ENCODE measurements around the gene TCF7L1. TPM values are rescaled to one million over a fixed set of nuclear protein-coding genes. Genes with fewer than 3 reads are reported as not detected.

The TCF7L1 gene
- total and polyA plus RNA-seq, 4 donors = 12.3 to 21.5 (median 13.8) TPM

DNA sequence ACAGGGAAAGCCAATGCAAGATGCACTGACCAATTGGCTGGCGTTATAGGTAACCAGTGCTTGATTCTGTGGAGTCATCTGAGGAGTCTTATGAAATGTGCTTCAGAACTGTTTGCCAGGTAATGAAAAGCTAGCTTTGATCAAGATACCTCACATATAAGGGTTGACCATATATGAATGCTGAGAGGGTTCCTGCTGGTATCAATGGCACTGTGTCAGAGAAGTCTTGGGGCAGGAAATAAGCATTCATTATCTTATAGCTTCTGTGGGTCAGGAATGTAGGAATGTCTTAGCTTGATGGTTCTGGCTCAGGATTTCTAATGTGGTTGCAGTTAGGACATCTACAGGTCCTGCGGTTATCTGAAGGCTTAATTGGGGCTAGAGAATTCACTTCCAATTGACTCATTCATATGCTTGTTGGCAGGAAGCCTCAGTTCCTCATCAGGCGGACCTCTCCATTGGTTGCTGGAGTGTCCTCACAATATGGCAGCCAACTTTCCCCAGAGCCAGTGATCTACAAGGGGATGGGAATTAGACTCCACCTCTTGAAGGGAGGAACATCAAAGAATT, 22.1 kb upstream of the TCF7L1 start:
- Histone ChIP-seq H3K36me3 (ENCODE audit: control insufficient read depth in 4 of 4, insufficient read depth in 4 of 4, low read length in 4 of 4) (no peaks in the 10 kb centered on the region), H3K4me3 (no peak overlapping the region), H3K27ac (ENCODE audit: low read depth in 1 of 2, low read length in 1 of 2) (no peak overlapping the region), H3K9me3 (ENCODE audit: control insufficient read depth in 4 of 4, insufficient read depth in 3 of 4, low read length in 3 of 4) (no peaks in the 10 kb centered on the region), H3K27me3 (ENCODE audit: control insufficient read depth in 3 of 3, insufficient read depth in 3 of 3, low read length in 2 of 3) (no peaks in the 10 kb centered on the region), H3K9ac (ENCODE audit: insufficient read depth in 1 of 2, low read length in 2 of 2) (no peak overlapping the region), H3K4me1 (ENCODE audit: control insufficient read depth in 5 of 5, insufficient read depth in 5 of 5, low read length in 5 of 5) (no peaks in the 10 kb centered on the region)
- no peak for ATAC-seq (ENCODE audit: insufficient read depth, low FRiP score)
- no peak for DNase-seq
- TF ChIP-seq, protein P1, sequence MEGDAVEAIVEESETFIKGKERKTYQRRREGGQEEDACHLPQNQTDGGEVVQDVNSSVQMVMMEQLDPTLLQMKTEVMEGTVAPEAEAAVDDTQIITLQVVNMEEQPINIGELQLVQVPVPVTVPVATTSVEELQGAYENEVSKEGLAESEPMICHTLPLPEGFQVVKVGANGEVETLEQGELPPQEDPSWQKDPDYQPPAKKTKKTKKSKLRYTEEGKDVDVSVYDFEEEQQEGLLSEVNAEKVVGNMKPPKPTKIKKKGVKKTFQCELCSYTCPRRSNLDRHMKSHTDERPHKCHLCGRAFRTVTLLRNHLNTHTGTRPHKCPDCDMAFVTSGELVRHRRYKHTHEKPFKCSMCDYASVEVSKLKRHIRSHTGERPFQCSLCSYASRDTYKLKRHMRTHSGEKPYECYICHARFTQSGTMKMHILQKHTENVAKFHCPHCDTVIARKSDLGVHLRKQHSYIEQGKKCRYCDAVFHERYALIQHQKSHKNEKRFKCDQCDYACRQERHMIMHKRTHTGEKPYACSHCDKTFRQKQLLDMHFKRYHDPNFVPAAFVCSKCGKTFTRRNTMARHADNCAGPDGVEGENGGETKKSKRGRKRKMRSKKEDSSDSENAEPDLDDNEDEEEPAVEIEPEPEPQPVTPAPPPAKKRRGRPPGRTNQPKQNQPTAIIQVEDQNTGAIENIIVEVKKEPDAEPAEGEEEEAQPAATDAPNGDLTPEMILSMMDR (IDR thresholded peaks at IDR 0.05; ENCODE audit: control extremely low read depth, extremely low read depth) = no peak
- WGBS, 2 donors = 88 to 94% methylated on average over 3 of the region's 3 CpGs

DNA sequence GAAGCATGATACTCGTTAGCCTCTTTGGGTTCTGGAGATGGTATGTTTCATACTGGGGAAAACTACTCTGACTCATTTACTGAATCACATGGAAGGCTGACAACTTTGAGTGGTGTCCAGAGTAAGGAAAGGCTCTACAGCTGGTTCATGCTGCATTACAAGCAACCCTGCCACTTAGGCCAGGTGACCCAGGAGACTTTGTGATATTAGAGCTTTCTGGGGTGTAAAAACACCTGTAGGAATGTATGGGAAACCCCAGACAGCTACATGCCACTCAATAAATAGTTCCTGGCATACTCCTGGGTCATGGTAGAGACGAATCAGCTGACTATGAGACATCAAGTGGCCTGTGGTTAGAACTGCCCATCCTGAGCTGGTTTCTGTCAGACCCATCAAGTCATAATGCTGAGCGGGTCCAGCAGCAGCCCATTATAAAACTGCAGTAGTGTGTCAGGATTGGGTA, 21.3 kb upstream of the TCF7L1 start:
- Histone ChIP-seq H3K9me3 (ENCODE audit: control insufficient read depth in 4 of 4, insufficient read depth in 3 of 4, low read length in 3 of 4) (no peaks in the 10 kb centered on the region), H3K4me1 (ENCODE audit: control insufficient read depth in 5 of 5, insufficient read depth in 5 of 5, low read length in 5 of 5) (no peaks in the 10 kb centered on the region), H3K36me3 (ENCODE audit: control insufficient read depth in 4 of 4, insufficient read depth in 4 of 4, low read length in 4 of 4) (no peaks in the 10 kb centered on the region), H3K9ac (ENCODE audit: insufficient read depth in 1 of 2, low read length in 2 of 2) (no peak overlapping the region), H3K27ac (ENCODE audit: low read depth in 1 of 2, low read length in 1 of 2) (no peak overlapping the region), H3K4me3 (no peak overlapping the region), H3K27me3 (ENCODE audit: control insufficient read depth in 3 of 3, insufficient read depth in 3 of 3, low read length in 2 of 3) (peaks cover 0 to 2% (median 0%) of the 10 kb centered on the region in 3 donors)
- 86 to 90% methylated on average over 3 of the region's 3 CpGs for WGBS, 2 donors
- no peak for ATAC-seq (ENCODE audit: insufficient read depth, low FRiP score)
- TF ChIP-seq, protein P1 (IDR thresholded peaks at IDR 0.05; ENCODE audit: control extremely low read depth, extremely low read depth) = no peak
- DNase-seq = no peak

DNA sequence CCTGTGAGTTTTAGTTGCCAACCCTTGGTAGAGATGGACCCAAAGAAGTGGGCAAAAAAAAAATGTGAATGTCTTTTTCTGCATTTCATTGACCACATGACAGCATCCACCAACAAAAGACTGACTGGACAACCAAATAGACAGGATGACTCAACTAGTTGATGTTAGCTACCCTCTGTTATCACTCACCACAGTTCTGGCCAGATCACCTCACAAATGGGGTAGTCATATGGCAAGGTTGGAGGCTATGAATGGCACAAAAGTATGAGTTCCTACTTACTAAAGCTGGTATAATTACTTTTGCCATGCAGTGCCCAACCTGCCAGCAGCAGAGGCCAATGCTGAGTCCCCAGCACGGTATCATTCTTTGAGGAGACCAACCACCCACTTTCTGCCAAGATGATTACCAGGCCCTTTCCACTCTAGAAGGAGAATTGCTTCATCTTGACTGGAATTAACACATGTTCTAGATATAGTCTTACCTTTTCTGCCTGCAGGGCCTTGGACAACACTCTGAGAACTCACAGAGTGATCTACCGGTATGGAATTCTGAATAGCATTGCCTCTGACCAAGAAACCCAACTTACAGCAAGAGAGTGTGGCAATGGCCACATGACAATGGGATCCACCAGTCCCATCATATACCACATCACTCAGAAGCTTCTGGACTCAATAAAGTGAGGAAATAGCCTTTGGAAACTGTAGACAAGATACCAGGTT, 20.1 kb upstream of the TCF7L1 start:
- no peak for DNase-seq
- Histone ChIP-seq H3K27me3 (ENCODE audit: control insufficient read depth in 3 of 3, insufficient read depth in 3 of 3, low read length in 2 of 3) (peaks cover 0 to 2% (median 0%) of the 10 kb centered on the region in 3 donors), H3K9me3 (ENCODE audit: control insufficient read depth in 4 of 4, insufficient read depth in 3 of 4, low read length in 3 of 4) (no peaks in the 10 kb centered on the region), H3K9ac (ENCODE audit: insufficient read depth in 1 of 2, low read length in 2 of 2) (no peak overlapping the region), H3K4me3 (no peak overlapping the region), H3K4me1 (ENCODE audit: control insufficient read depth in 5 of 5, insufficient read depth in 5 of 5, low read length in 5 of 5) (no peaks in the 10 kb centered on the region), H3K36me3 (ENCODE audit: control insufficient read depth in 4 of 4, insufficient read depth in 4 of 4, low read length in 4 of 4) (no peaks in the 10 kb centered on the region), H3K27ac (ENCODE audit: low read depth in 1 of 2, low read length in 1 of 2) (no peak overlapping the region)
- TF ChIP-seq, protein P1 (IDR thresholded peaks at IDR 0.05; ENCODE audit: control extremely low read depth, extremely low read depth) = no peak
- ATAC-seq (ENCODE audit: insufficient read depth, low FRiP score) = no peak
- 17 to 50% methylated on average over 2 of the region's 2 CpGs for WGBS, 2 donors
